Measurements from ENCODE around the gene RTL10.

Gene RTL10

GRCh38 chr22:19844377-19845053 lies 10.2 kb downstream of the RTL10 start:
- DNase-seq (ENCODE audit: low spot score), result no peak
- no peak for TF ChIP-seq CTCF (conservative IDR thresholded peaks at IDR 0.05; ENCODE audit: low read depth)
- POLR2A ChIA-PET (ENCODE audit: low non-redundant PET), result no interaction called here
- H3K27ac ChIP-seq, result peak overlapping the region; percentile 87
- CTCF ChIA-PET, result interaction anchor here (0.7 kb wide), 1 partner anchor 348 kb away, joined by 3 read pairs; no protein-coding TSS in a partner anchor

GRCh38 chr22:19843857-19844376 lies 10.8 kb downstream of the RTL10 start:
- ChIA-PET CTCF (interaction anchor here (1.0 kb wide), 1 partner anchor 66 kb away, joined by 3 read pairs; no protein-coding TSS in a partner anchor), POLR2A (ENCODE audit: low non-redundant PET) (no interaction called here)
- peak overlapping the region; percentile 87 for H3K27ac ChIP-seq
- TF ChIP-seq CTCF (conservative IDR thresholded peaks at IDR 0.05; ENCODE audit: low read depth), result no peak
- DNase-seq (ENCODE audit: low spot score), result no peak

- ChIA-PET POLR2A (ENCODE audit: low non-redundant PET) (no interaction called here), CTCF (interaction anchor here (0.9 to 1.0 kb wide), 2 partner anchors 11 to 67 kb away, joined by 3 read pairs; no protein-coding TSS in a partner anchor)
- DNase-seq (ENCODE audit: low spot score), result no peak
- peak overlapping the region; percentile 87 for H3K27ac ChIP-seq
- TF ChIP-seq CTCF (conservative IDR thresholded peaks at IDR 0.05; ENCODE audit: low read depth), result no peak
Measured at GRCh38 chr22:19843107-19843856, 11.4 kb downstream of the RTL10 start.

- no peak for DNase-seq (ENCODE audit: low spot score)
- peak overlapping the region; percentile 87 for H3K27ac ChIP-seq
- POLR2A ChIA-PET (ENCODE audit: low non-redundant PET), result no interaction called here
- no peak for TF ChIP-seq CTCF (conservative IDR thresholded peaks at IDR 0.05; ENCODE audit: low read depth)
- CTCF ChIA-PET, result interaction anchor here (0.8 to 0.9 kb wide), 2 partner anchors 12 to 68 kb away, joined by 3 read pairs; no protein-coding TSS in a partner anchor
Measured at GRCh38 chr22:19842393-19843106, 12.1 kb downstream of the RTL10 start.

GRCh38 chr22:19841641-19842392 lies 12.9 kb downstream of the RTL10 start:
- H3K27ac ChIP-seq, result peak overlapping the region; percentile 87
- CTCF ChIA-PET, result interaction anchor here (0.7 to 0.9 kb wide), 3 partner anchors 12 to 68 kb away, joined by 3 read pairs; no protein-coding TSS in a partner anchor
- no peak for TF ChIP-seq CTCF (conservative IDR thresholded peaks at IDR 0.05; ENCODE audit: low read depth)
- no peak for DNase-seq (ENCODE audit: low spot score)
- POLR2A ChIA-PET (ENCODE audit: low non-redundant PET), result no interaction called here
